OCI-LY1 (cell line): Measurements from ENCODE around the gene NAV2.

ENCODE experiments used
- EZH2 ChIP-seq: fragments of 200-600 bp; sonication (generic), shearing (Covaris generic); IDR thresholded peaks from 2 replicates; pipeline ENCODE4 v1.8.0; 2017; ENCODE audit warnings: borderline replicate concordance, mixed run types, mild to moderate bottlenecking, antibody characterized with exemption, low read length, moderate library complexity, mixed read lengths
- TF ChIP-seq, protein P1 (sequence below): fragments of 200-600 bp; sonication (generic), shearing (Covaris generic); IDR thresholded peaks from 2 replicates; pipeline ENCODE4 v1.5.1; 2017; ENCODE audit warnings: mild to moderate bottlenecking, antibody characterized with exemption, low read length, moderate library complexity, mixed read lengths

DNA sequence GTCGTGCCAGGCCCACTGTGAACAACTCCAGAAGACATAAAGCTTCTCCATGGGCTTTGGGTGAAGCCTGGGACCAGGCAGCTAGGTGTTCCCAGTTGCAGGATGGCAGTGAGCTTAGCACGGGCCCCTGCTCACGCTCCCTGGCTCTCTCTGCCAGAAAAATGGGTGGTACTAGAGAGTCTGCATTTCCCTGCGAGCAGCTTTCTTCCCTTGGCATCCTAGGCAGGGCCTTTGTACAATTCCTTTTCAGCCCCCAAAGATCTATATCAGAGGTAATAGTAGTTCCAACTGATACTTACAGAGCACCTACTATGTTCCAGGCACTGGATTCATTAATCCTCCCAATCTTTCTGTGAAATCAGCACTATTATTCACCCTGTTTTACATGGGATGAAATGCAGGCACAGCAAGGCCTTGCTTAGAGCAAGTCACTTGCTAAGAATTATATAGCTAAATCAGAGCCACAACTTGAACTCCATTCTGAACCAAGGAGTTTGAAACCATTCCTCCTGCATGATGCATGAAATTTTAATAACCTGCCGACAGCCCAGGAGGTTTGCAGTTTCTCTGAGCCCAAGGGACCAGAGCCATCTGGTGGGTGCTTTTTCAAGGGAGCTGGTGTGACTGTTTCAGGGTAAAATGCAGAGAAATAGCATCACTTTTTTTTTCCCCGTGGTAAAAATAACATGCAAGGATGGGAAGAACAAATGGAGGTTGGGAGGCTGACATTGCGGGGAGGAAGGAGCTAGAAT, 22.7 kb downstream of the NAV2 start:
- TF ChIP-seq, protein P1, sequence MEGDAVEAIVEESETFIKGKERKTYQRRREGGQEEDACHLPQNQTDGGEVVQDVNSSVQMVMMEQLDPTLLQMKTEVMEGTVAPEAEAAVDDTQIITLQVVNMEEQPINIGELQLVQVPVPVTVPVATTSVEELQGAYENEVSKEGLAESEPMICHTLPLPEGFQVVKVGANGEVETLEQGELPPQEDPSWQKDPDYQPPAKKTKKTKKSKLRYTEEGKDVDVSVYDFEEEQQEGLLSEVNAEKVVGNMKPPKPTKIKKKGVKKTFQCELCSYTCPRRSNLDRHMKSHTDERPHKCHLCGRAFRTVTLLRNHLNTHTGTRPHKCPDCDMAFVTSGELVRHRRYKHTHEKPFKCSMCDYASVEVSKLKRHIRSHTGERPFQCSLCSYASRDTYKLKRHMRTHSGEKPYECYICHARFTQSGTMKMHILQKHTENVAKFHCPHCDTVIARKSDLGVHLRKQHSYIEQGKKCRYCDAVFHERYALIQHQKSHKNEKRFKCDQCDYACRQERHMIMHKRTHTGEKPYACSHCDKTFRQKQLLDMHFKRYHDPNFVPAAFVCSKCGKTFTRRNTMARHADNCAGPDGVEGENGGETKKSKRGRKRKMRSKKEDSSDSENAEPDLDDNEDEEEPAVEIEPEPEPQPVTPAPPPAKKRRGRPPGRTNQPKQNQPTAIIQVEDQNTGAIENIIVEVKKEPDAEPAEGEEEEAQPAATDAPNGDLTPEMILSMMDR: no peak
- no peak for TF ChIP-seq EZH2
